Islet precursor cell (in vitro differentiated cells): ENCODE data around the gene PLAC1.

Experiments used
- DNase-seq: peaks from one replicate; pipeline ENCODE4 v3.0.0-alpha.2; 2018

Gene PLAC1

DNA sequence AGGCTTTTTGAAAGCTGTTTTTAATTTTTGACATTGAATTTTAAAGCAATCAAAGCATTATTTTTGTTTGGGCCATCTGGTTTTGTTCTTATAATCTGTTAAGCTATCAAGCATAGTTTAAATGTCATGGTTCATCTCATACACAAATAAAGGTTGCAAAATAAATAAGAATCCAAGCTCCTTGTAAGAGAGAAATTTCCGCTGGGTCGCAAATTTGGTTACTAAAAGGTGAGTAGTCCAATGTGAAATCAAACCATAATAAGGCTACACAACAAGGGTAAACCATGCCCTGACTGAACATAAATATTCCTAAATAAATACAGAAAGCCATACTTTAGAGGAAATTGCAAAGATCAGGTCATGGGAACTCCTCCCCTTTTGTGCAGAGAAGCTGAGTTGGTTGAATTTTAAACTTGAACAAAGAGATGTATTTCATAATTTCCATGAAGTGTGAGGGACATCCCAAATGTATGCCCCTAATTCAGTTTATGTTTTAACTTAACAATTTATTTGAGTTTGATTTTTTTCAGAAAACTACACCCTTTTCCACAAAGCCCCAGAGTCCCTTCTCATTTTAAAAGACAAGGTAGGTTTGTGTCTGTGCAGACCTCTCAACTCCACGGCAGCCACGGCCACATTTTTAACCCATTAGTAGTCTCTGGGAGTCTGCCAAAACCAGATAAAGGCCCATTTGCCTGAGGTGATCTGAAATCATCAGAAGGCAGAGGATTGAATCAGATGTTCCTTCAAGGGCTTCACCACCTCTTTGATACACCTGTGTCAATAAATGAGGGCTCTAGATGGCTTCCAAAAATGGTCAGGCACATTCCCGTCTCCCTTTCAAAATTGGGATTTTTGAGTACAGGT, 85.2 kb downstream of the PLAC1 start:
- no peak for DNase-seq

- no peak for DNase-seq
Observed at GRCh38 chrX:134571796-134572195, 86.5 kb downstream of the PLAC1 start.

DNA sequence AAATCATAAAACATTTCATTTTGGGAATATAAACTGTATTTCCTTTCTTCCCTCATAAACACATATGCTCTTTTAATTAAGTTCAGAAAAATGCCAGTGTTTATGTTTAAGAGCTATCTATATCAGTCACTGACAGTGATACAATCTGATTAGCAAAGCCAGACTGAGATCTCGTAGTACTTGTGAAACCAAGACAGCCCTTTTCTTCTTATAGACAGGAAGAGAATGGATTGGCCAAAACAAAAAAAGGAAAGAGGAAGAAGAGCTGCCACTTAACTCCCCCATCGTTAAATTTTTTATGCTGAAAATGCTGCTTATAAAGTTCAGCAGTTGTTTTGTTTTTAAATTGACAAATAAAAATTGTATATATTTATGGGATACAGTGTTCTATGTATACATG, 87.4 kb downstream of the PLAC1 start:
- no peak for DNase-seq

- DNase-seq = no peak
Observed at GRCh38 chrX:134570509-134570846, 87.8 kb downstream of the PLAC1 start.

DNA sequence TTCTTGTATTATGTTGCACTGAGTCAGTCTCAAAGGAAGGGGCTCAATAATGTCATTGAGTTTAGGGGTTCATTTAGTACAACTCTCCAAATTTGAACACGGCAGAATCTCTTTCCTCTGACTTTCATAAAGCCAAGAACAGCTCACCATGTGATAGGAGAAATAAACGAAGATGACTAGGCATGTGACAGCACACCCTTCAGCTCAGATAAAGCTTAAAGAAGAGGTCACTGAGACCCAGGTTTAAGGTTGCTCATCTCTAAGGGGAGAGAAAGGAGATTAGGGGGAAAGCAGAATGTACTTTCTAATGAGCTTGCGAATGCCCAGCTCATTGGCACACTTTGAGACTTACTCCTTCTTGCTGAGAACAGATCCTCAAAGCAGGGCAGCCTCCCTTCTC, 89.0 kb downstream of the PLAC1 start:
- no peak for DNase-seq

GRCh38 chrX:134568285-134569016, 89.8 kb downstream of the PLAC1 start:
- no peak for DNase-seq

GRCh38 chrX:134566506-134566905, 91.8 kb downstream of the PLAC1 start:
- no peak for DNase-seq

GRCh38 chrX:134562002-134562401, 96.3 kb downstream of the PLAC1 start:
- no peak for DNase-seq

DNA sequence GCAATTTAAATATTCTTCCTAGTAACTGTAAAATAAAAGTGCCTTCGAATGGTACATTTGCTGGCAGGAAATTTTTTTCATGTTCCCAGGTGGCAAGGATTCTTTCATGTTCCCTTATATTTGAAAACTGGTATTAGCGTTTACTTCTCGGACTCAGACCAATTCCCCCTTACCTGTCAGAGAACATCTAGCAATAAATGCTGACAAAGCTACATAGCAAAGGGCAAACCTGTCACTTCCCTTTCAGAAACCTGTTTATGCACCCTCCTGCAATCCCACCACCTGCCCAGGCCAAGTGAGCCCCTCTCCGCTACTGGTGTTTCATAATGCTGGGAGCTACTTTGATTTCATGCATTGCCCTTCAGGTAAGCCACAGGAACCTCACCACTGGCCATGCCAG, 100.1 kb downstream of the PLAC1 start:
- DNase-seq = no peak

DNA sequence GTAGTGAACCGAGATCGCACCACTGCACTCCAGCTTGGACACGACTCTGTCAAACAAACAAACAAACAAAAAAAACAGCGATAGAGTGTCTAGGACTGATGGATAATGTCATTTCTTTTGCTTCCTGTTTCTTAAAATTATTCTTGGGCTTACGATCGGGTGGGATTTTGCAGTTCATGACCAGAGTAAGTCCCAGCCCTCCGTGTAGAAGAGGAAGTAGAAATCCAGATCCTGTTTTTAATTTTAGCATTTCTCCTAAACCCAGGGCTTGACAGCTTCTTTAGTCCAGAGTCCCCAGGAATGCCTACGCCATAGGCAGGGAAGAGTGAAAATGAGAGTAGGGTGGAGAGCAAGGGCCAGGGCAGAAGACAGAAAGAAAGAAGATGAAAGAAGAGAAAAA, 104.0 kb downstream of the PLAC1 start:
- DNase-seq = no peak

DNA sequence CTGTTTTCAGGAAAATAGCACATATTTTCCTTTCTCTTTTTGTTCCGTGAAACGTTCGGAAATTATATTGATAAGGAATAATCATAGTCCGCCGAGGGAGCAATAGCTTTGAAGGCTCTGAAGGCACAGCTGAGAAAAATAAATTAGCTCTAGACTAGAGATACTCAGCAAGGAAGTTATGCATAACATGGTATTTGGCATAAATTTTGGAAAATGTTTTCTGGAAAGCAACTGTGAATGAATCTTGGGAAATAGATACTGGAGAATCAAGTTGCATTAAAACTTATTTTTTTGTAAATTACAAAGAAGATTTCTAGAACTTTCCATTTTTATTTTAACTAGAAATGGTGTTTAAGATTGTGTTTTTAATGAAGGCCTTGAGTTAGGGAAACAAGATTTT, 105.9 kb downstream of the PLAC1 start:
- no peak for DNase-seq

DNA sequence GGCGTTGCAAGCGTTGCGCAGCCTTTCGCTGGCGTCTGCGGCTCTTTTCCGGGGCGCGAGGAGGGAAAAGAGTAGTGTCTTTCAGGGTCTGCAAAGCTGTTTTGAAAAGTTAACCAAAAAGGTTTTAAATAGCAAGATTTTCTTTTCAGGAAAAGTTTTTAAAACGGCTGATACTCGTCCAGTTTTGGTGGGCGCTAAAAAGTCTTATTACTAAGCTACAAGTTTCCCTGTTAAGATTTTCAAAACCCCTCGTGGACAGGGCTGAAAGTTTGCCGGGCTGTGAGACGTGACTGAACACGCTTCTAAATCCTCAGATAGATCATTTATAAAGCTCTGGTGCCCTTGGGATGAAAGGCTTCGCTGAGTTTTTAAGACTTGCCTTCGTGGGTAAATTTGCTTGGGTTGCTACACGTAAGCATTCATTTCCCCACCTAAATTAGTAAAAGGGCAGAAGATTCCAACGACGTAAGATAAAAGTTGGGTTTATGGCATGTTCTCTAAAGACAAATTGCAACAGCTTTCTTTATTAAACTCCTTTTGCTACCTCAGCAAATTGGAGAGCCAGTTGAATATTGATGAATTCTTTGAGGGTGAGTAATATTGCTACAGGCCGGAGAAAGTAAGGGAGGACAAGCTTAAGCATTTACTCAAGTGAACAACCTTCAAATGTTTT, 106.8 kb downstream of the PLAC1 start:
- no peak for DNase-seq

GRCh38 chrX:134548257-134549201, 109.7 kb downstream of the PLAC1 start:
- no peak for DNase-seq

GRCh38 chrX:134547047-134547679, 111.1 kb downstream of the PLAC1 start:
- no peak for DNase-seq

DNA sequence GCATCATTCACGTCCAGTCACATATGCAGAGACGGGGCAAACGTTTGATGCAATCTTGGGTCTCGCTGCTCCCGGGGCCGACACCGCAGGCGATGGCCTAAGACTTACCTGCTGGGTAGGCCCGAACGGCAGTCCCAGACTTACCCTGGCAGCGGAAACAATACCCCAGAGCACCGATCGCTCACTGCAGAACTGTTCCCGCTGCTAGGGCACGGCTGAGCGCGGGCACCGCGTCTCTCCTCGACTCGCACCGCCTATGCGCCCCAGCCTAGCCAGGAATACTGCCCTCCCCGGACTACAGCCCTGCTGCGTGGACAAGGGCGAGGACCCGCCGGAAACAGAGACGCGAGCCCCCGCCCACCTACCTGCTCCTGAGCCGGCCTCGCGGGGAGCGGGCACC, 112.1 kb downstream of the PLAC1 start:
- no peak for DNase-seq

- DNase-seq = no peak
Observed at GRCh38 chrX:134545510-134545909, 112.8 kb downstream of the PLAC1 start.

DNA sequence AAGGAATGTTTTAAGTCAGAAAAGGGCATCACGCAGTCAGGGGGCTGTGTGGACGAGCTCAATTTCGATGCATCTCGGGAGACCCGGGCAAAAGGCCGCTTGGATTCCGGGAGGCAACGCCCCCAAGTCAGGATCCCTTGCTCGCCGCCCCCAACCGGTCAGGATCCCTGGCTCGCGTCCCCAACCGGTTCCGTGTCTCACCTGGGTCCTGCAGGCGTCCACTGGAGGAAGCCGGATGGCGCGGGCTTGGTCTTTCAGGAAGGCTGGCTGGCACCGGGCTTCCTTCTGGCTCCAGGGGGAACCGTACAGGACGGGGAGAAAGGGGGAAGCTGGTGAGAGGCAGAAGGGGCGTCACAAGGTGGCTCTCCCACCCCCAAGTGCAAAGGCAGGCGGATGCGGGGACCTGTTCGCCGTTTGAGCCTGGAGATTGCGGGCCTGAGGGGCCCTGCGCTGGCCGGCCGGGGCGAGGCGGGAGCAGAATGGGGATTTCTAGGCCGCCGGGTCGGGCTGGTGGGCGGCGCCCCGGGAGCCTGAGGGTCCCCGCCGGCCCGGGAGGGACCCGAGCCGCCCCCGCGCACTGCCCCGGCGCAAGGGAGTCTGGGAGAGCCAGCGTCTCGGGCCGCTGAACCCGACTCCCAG, 113.6 kb downstream of the PLAC1 start:
- no peak for DNase-seq

GRCh38 chrX:134544135-134544512, 114.1 kb downstream of the PLAC1 start:
- no peak for DNase-seq

DNA sequence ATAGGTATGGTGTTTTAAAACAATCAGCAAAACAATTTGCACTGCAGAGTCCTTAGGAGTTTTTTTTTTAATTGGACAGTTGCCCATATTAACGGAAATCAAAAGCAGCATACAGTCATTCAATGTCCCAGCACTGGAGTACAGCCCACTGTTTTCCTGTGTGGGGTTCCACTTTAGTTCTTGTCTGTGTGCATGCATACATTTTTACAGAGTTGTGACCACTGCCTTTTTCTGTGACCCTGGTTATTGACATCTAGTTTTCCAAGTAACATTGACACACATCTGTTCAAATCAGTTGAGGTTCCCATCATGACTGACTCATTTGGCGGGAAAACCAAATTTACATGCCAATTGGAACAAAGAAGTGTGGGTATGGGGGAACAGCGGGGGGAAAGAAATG, 115.0 kb downstream of the PLAC1 start:
- no peak for DNase-seq

DNA sequence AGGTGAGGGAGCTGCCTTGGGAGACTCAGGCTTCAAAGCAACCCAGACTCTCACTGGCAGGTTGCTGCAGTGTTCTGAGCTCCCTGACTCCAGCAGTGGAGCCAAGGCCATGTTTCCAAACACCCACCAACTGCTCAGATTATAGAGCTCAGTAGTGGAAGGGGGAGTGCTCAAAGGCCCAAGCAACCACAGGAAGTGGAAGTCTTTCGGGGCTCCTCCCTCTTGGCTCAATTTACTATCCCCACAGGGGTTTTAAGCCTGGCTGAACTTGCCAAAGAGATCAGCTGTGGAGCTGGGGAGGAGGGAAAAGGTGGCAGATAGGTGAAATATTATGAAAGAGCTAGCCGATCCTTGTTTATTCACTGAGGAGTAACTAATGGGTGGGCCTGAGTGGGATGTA, 115.8 kb downstream of the PLAC1 start:
- no peak for DNase-seq

DNA sequence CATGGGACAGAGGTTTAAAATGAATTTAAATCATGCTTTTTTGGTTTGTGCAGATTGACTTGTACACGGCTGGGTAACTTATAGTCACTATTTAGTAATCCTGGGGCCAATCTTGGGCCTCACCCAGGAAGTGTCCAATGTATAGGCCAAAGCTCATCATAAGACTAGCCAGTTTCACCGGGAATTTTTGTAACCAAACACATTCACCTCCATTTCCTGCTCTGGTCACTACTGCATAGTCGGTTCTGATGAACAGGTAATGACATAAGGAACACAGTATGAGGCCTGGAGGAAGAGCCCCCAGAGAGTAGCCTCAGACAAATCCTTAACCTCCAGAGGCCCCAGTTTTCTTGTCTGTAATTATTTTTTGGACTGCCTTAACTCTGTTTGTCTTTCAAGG, 116.4 kb downstream of the PLAC1 start:
- DNase-seq = no peak

- DNase-seq = no peak
Observed at GRCh38 chrX:134538316-134538715, 120.0 kb downstream of the PLAC1 start.
